Natural killer cell treated with Interleukin-12 subunit alpha and Interleukin-12 subunit beta and Interleukin-15 and Interleukin-18, amount 100 ng/mL, for 72 hours (primary cell): ENCODE data around the gene ABLIM1. TPM values are rescaled to one million over a fixed set of nuclear protein-coding genes. Genes with fewer than 3 reads are reported as not detected.

Source experiments
- ATAC-seq, 2 donors: fragments of 150-1000 bp; cut with Tn5 transposase in 1 of 2; sonication (Bioruptor Pico), chemical (Tn5 transposase) in 1 of 2; 2 replicates each; pipeline ENCODE4 v1.10.0; 2021
- DNase-seq: peaks from one replicate; pipeline ENCODE4 v3.0.0; 2022; ENCODE audit warnings: low spot score
- H3K27ac Mint-ChIP-seq, 2 donors: 1 replicate in 1 of 2; 2 replicates in 1 of 2; pipeline ENCODE4 v1.8.0; 2022; ENCODE audit warnings: mixed read lengths in 2 of 2, mild to moderate bottlenecking in 1 of 2, moderate library complexity in 1 of 2
- H3K27me3 Mint-ChIP-seq, 2 donors: 1 replicate in 1 of 2; 2 replicates in 1 of 2; pipeline ENCODE4 v1.8.0; 2022; ENCODE audit warnings: mixed read lengths in 2 of 2
- H3K36me3 Mint-ChIP-seq: one replicate; pipeline ENCODE4 v1.8.0; 2022; ENCODE audit warnings: mixed read lengths
- H3K4me1 Mint-ChIP-seq, 2 donors: 1 replicate in 1 of 2; 2 replicates in 1 of 2; pipeline ENCODE4 v1.8.0; 2022; ENCODE audit warnings: low read depth in 2 of 2, mixed read lengths in 2 of 2, mild to moderate bottlenecking in 1 of 2
- H3K4me3 Mint-ChIP-seq: one replicate; pipeline ENCODE4 v1.8.0; 2022; ENCODE audit warnings: mixed read lengths
- H3K9me3 Mint-ChIP-seq: 2 replicates; pipeline ENCODE4 v1.8.0; 2022; ENCODE audit warnings: mixed read lengths
- total RNA-seq, 2 donors: library from RNA; stranded (reverse); gene quantifications; one replicate each; pipeline ENCODE4 v1.2.3, GENCODE V29; 2022

ABLIM1 gene
- total RNA-seq, 2 donors from 2014 or later, result 7.9 to 11.0 TPM

DNA sequence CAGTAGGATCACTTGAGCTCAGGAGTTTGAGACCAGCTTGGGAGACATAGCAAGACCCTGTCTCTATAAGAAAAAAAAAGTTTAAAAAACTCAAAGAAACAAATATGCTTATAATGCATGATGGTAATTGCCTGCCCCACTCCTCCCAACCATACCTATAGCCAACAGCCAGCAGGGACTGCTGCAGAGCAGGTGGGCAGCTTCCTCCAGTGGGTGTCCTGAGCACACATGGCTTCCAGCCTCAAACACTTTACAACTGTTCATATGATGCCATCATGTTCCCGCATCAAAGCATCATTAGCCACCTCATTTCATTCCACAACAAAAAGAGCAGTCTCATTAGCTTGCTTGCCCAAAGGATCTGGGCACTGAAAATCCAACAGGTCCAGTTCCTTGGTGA is 42.0 kb downstream of the ABLIM1 start:
- no peak overlapping the region for H3K27ac Mint-ChIP-seq

DNA sequence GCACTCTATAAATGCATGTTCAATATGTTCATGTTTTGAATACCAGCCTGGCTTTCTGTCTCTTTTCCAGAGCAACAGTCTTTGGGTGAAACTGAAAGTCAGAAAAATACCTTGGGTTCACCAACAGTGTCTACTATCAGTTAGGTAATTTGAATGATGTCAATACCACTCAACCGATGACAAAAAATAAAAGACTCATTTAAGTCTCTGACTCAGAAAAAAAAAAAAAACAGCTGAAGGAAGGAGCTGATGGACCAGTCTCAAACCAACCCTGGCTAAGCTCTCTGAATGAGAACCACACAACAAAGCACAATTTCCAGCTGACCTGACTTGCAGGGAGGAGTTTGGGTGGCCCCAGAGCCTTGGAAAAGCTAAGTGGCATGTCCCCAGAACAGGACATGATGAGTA is 42.5 kb downstream of the ABLIM1 start:
- H3K36me3 Mint-ChIP-seq, result no peaks in the 10 kb centered on the region
- H3K9me3 Mint-ChIP-seq, result no peaks in the 10 kb centered on the region
- H3K4me1 Mint-ChIP-seq, result peaks cover 11% of the 10 kb centered on the region in 2 donors
- peak overlapping the region in 1 of 2 donors; percentile 12 for H3K27ac Mint-ChIP-seq
- H3K27me3 Mint-ChIP-seq, result peaks cover 7% of the 10 kb centered on the region in 2 donors
- peak overlapping the region; percentile 7 for H3K4me3 Mint-ChIP-seq
- peak; percentile 51 to 54 for ATAC-seq
- no peak for DNase-seq

More for the DNA sequence above, 42.0 kb downstream of the ABLIM1 start:
- Mint-ChIP-seq H3K4me3 (no peak overlapping the region), H3K4me1 (peaks cover 11% of the 10 kb centered on the region in 2 donors), H3K36me3 (no peaks in the 10 kb centered on the region), H3K27me3 (peaks cover 9% of the 10 kb centered on the region in 2 donors), H3K9me3 (no peaks in the 10 kb centered on the region)
- peak in 1 of 2 donors; percentile 25 for ATAC-seq
- no peak for DNase-seq

DNA sequence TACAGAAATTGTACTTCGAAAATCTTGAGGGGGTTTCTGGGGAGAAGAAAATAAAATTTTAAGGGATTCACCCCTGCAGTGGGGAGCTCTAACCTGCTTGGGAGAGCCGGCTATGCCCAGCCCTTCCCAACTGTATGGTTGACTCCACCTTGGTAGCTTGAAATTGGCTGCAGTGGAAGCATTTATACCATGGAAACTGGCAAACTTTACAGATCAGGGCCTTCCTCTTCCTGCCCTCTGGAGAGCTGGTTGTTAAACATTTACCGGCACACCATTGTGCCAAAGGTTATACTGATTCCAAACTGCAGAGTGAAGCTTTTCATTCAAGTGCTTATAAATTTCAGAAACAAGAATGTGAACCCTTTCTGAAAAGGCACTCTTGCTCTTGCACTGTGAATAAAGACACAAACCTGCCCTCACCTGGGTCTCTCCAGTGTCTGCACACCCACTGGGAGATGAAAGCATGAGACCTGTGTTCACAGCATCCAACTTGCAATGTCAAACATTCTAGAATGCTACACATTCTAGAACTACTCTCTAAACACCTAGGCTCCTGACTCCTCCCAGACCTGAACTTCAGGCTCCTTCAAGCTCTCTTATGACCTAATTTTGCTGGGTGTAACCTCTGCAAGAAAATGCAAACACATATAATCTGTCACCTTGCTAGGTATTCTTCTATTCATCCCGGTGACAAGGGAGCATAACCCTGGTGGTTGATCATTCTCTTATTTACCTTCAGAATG is 44.7 kb downstream of the ABLIM1 start:
- no peaks in the 10 kb centered on the region for H3K9me3 Mint-ChIP-seq
- ATAC-seq (no peak), DNase-seq (no peak)
- no peaks in the 10 kb centered on the region for H3K36me3 Mint-ChIP-seq
- H3K4me1 Mint-ChIP-seq, result peaks cover 11% of the 10 kb centered on the region in 2 donors
- H3K4me3 Mint-ChIP-seq, result no peak overlapping the region
- H3K27ac Mint-ChIP-seq, result no peak overlapping the region
- peaks cover 7% of the 10 kb centered on the region in 2 donors for H3K27me3 Mint-ChIP-seq

DNA sequence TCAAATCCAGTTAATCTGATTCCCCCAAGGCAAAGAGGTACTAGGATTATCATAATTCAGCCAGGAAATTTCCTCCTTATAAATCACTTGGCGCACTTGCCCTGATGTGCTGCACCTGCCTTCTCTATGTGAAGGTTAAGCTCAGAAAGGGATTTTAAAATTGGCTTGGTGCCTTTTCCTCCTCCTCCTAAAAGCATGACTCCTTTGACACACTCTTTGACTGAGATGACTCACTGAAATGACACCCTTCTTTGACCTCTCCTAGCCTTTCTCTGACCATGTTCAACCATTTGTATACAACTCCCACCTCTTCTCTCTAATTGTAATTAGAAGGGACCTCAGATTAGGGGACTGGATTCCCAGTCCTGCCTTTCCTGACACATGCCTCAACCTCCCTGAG is 46.5 kb downstream of the ABLIM1 start:
- Mint-ChIP-seq H3K9me3 (no peaks in the 10 kb centered on the region), H3K27me3 (peaks cover 7% of the 10 kb centered on the region in 2 donors), H3K36me3 (no peaks in the 10 kb centered on the region), H3K27ac (no peak overlapping the region), H3K4me3 (no peak overlapping the region), H3K4me1 (peaks cover 11% of the 10 kb centered on the region in 2 donors)
- DNase-seq (no peak), ATAC-seq (no peak)

DNA sequence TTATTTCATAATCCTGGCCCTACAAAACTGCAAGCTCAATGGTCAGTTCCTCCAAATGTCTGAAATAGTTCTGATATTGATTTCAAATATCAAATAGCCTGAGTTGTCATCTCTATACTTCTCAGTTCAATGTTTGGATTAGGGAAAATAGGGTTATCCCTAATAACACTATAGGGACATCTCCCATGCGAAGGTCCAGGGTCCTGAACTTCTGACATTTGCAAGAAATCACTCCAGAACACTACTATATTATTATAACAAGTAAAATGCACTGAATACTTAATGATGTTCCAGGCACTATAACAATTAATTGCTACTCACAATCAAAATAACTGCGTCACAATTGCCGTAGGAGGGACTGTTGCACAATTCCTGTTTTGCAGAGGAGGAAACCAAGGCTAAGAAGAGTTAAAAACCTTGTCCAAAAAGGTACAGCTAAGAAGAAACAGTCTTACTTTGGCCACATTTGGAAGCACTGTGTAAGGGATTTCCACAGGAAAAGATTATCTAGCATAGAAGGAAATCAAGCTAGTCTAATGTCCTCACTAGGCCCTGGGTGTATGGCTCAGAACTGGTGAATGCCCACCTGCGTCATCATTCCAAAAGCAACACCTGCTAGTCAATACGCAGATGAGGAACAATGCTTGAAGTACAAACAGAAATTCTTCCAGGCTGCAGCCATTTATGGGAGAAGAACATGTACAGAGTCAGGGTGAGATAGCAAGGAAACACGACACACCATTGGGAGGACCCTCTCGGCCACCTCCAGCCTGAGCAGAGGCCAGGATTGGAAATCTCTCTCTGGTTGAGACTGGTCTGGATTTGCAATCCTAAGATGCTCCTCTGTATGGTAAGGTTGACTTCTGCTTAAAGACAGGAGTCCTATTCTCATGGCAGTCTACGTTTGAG is 48.3 kb downstream of the ABLIM1 start:
- peaks cover 0 to 6% of the 10 kb centered on the region in 2 donors for H3K27me3 Mint-ChIP-seq
- no peak for DNase-seq
- H3K4me1 Mint-ChIP-seq, result peaks cover 7 to 13% of the 10 kb centered on the region in 2 donors
- no peak overlapping the region for H3K4me3 Mint-ChIP-seq
- no peak for ATAC-seq
- no peaks in the 10 kb centered on the region for H3K9me3 Mint-ChIP-seq
- no peaks in the 10 kb centered on the region for H3K36me3 Mint-ChIP-seq
- no peak overlapping the region for H3K27ac Mint-ChIP-seq

DNA sequence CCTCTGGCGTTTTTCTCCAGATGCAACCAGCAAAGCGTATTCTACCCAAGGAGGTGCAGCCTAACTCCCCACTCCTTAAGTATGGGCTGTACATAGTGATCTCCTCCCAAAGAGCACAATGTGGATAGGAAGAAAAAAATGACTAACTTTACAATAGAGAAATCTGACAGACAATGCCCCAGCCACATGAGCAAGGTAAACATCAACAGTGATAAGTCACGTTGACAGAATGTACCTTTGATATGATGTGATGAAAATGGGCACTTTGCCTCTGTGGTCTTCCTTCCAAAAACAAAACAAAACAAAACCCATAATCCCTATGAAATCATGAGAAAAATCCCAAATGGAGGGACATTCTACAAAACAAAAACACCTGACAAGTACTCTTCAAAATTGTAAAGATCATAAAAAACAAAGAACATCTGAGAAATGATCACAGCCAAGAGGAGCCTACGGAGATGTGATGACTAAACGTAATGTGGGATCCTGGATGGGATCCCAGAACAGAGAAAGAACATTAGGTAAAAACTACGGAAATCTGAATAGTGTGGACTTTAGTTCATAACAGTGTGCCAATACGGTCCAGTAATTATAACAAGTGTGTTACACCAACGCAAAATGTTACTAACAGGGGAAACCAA is 50.6 kb downstream of the ABLIM1 start:
- ATAC-seq (no peak), DNase-seq (no peak)
- Mint-ChIP-seq H3K4me1 (peaks cover 10 to 16% of the 10 kb centered on the region in 2 donors), H3K9me3 (no peaks in the 10 kb centered on the region), H3K4me3 (no peak overlapping the region), H3K27ac (no peak overlapping the region), H3K27me3 (peaks cover 0 to 3% of the 10 kb centered on the region in 2 donors), H3K36me3 (no peaks in the 10 kb centered on the region)

DNA sequence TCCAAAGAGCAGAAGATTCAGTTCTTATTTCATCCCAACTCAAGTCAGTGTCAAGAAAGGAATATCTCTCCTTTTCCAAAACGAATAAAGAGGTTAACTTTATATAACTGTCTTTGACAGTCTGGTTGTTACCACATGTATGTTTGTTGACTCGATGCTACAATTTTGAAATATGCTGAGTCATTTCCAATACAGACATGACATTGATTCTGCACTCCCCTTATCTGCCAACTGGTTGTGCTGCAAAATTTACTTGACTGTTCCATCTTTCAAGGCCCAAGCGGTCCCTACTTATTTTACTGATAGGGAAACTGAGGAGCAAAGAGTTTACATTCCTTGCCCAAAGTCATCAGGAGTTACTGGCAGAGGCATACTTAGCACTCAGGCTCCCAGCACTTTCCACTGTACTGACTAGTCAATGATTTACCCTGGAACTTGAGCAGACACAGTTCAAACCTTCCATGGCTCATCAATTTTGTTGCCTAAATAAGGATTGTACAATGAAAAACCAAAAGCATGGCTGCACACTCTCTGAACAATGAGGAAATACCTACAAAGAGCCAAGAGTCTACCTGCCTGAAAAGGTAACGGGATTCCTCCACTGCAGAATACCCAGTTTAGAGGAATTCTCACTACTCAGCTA is 52.8 kb downstream of the ABLIM1 start:
- H3K36me3 Mint-ChIP-seq, result no peaks in the 10 kb centered on the region
- H3K27me3 Mint-ChIP-seq, result peaks cover 0 to 3% of the 10 kb centered on the region in 2 donors
- no peak overlapping the region for H3K27ac Mint-ChIP-seq
- DNase-seq (no peak), ATAC-seq (no peak)
- peaks cover 9 to 12% of the 10 kb centered on the region in 2 donors for H3K4me1 Mint-ChIP-seq
- no peaks in the 10 kb centered on the region for H3K9me3 Mint-ChIP-seq
- H3K4me3 Mint-ChIP-seq, result no peak overlapping the region

DNA sequence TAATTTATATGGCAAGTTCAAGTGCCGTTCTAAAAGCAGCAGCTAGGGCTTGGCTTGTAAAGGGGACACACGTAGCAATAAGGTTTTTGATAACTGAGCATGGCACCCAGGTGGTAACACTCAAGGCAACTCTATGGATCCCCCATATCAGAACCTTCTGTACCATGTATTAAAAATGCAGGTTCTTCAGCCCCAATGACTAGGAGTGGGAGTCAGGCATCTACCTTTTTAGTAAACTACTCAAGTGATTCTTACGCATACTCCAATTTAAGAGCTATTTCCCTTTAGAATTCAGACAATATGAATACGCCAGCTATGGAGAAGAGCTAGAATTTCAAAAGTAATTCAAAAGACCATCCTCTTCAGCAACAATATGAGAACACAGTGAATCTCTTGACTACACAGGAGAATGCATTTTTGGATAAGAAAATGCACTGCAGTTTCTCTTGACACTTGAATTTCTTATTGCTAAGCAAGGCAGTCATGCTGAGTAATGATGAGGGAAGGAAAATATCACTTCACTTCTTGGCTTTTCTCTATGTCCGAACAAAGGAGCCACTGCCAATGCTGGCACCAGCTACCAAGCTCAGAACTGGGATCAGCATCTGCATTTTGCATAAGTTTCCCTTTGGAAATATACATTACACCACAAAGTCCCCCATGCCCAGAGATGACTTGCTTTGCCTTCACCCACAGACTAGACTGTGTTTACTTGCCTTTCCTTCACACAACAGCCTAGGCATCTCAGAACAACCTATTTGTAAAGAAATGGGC is 53.5 kb downstream of the ABLIM1 start:
- ATAC-seq (no peak), DNase-seq (no peak)
- Mint-ChIP-seq H3K27me3 (peaks cover 0 to 3% of the 10 kb centered on the region in 2 donors), H3K4me1 (peaks cover 11 to 12% of the 10 kb centered on the region in 2 donors), H3K27ac (no peak overlapping the region), H3K4me3 (no peak overlapping the region), H3K9me3 (no peaks in the 10 kb centered on the region), H3K36me3 (no peaks in the 10 kb centered on the region)

DNA sequence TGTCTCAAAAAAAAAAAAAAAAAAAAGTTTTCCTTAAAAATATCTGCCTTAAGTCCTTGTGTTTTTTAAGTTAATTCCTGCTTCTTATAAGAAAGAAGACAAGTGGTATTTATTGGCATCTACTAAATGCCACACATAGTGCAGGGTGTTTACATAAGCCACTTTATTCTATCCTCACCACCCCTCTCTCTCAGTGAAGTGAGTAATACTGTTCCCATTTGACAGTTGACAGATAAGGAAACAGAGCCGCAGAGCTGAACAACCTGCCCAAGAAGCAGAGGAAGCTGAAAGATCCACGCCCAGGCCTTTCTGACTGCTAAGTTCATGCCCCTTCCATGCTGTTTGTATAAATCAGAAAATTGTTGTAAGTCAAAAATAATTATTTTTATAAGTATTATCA is 54.1 kb downstream of the ABLIM1 start:
- peaks cover 0 to 3% of the 10 kb centered on the region in 2 donors for H3K27me3 Mint-ChIP-seq
- H3K4me1 Mint-ChIP-seq, result peaks cover 11 to 12% of the 10 kb centered on the region in 2 donors
- DNase-seq (no peak), ATAC-seq (peak in 1 of 2 donors; percentile 61)
- no peaks in the 10 kb centered on the region for H3K9me3 Mint-ChIP-seq
- H3K27ac Mint-ChIP-seq, result no peak overlapping the region
- H3K36me3 Mint-ChIP-seq, result no peaks in the 10 kb centered on the region
- no peak overlapping the region for H3K4me3 Mint-ChIP-seq

DNA sequence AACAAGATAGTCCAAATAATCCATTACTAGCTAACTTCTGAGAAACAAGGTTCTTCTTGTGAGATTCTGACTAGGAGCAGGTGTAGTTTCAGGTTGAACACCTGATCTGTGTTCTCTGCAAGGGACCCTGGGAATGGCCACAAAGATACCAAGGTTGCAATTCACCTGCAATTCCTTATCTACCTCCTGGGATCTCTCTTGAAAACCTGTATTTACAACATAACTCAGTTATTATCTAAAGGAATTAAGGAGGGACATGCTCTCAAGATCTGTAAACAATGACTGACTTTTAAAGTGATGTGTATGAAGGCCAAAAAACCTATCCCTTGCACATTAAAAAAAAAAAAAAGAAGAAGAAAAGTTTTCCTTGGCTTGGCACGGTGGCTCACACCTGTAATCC is 54.8 kb downstream of the ABLIM1 start:
- Mint-ChIP-seq H3K36me3 (no peaks in the 10 kb centered on the region), H3K27ac (no peak overlapping the region), H3K4me1 (peaks cover 11 to 12% of the 10 kb centered on the region in 2 donors), H3K4me3 (no peak overlapping the region), H3K9me3 (no peaks in the 10 kb centered on the region), H3K27me3 (peaks cover 0 to 3% of the 10 kb centered on the region in 2 donors)
- ATAC-seq (no peak), DNase-seq (no peak)

DNA sequence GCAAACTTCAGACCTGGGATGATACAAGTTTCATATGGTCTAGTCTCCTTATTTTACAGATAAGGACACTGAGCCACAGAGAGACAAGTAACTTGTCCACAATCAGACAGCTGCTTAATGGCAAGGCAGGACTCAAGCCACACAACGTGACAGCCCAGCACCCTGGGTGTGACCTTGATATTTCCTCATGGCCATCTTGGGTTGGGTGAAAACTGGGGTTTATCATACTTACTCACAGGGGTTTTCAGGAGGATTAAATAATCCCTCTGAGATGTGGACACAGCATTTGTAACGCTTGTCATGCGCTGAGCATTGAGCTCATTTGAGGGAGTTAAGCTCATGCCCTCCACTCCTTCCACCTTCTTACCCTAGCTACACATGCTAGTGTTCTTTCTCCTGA is 58.0 kb downstream of the ABLIM1 start:
- no peak for DNase-seq
- Mint-ChIP-seq H3K27me3 (peaks cover 14 to 18% of the 10 kb centered on the region in 2 donors), H3K9me3 (no peaks in the 10 kb centered on the region), H3K4me3 (no peak overlapping the region), H3K36me3 (no peaks in the 10 kb centered on the region), H3K4me1 (peaks cover 6 to 7% of the 10 kb centered on the region in 2 donors), H3K27ac (no peak overlapping the region)
- ATAC-seq, result peak; percentile 36 to 59

DNA sequence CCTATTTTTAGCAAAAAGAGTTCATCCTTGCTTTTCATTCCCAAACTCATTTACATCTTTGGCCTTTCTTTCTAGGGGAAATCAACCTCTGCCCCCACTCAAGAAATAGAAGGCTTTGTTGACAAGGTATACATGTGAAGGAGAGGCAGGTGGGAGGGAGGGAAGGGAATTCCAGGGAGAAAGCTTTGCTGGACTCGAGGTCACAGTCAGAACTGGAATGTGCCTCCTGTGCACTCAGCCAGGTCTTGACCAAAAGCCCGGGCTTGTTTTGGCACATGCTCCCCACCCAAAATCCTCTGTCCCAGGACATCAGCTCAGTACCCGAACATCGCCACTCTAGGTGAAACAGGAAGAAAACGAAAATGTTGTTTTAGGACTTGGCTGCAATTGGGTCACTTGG is 61.3 kb downstream of the ABLIM1 start:
- peaks cover 0 to 5% of the 10 kb centered on the region in 2 donors for H3K4me1 Mint-ChIP-seq
- no peak overlapping the region for H3K27ac Mint-ChIP-seq
- H3K9me3 Mint-ChIP-seq, result no peaks in the 10 kb centered on the region
- H3K36me3 Mint-ChIP-seq, result no peaks in the 10 kb centered on the region
- ATAC-seq (no peak), DNase-seq (no peak)
- peaks cover 21 to 31% of the 10 kb centered on the region in 2 donors for H3K27me3 Mint-ChIP-seq
- H3K4me3 Mint-ChIP-seq, result no peak overlapping the region
